Endodermal cell (in vitro differentiated cells): Measurements from ENCODE around the gene EMC10. TPM values are rescaled to one million over a fixed set of nuclear protein-coding genes. Genes with fewer than 3 reads are reported as not detected.
A peak's percentile ranks its signal among the peaks of the same experiment; 100 is the strongest.

ENCODE experiments used
- DNase-seq: peaks from one replicate; pipeline ENCODE4 v3.0.0-alpha.2; 2017
- H3K27ac ChIP-seq: 2 replicates; pipeline ENCODE4 v1.5.1; 2013; ENCODE audit warnings: mild to moderate bottlenecking, low read depth, low read length, moderate library complexity
- H3K27me3 ChIP-seq: 2 replicates; pipeline ENCODE4 v1.6.1; 2013; ENCODE audit warnings: mild to moderate bottlenecking, low read length, moderate library complexity; ENCODE audit not compliant: insufficient read depth, control insufficient read depth, poor library complexity, severe bottlenecking
- H3K36me3 ChIP-seq: 2 replicates; pipeline ENCODE4 v1.7.0; 2013; ENCODE audit warnings: mild to moderate bottlenecking, low read length, moderate library complexity; ENCODE audit not compliant: control insufficient read depth, insufficient read depth
- H3K4me1 ChIP-seq: one replicate; pipeline ENCODE4 v1.7.0; 2013; ENCODE audit warnings: low read length; ENCODE audit not compliant: control insufficient read depth, insufficient read depth
- H3K4me3 ChIP-seq: 2 replicates; pipeline ENCODE4 v1.5.1; 2013; ENCODE audit warnings: mild to moderate bottlenecking, low read length, moderate library complexity
- H3K9ac ChIP-seq: 2 replicates; pipeline ENCODE4 v1.6.1; 2013; ENCODE audit warnings: mild to moderate bottlenecking, low read length, moderate library complexity; ENCODE audit not compliant: poor library complexity, severe bottlenecking; ENCODE audit errors: extremely low read depth
- H3K9me3 ChIP-seq: 2 replicates; pipeline ENCODE4 v1.6.1; 2013; ENCODE audit warnings: mild to moderate bottlenecking, low read length, moderate library complexity; ENCODE audit not compliant: control insufficient read depth
- H3K27ac Mint-ChIP-seq: 2 replicates; pipeline ENCODE4 v1.8.0; 2020; ENCODE audit warnings: mixed read lengths
- H3K27me3 Mint-ChIP-seq: 2 replicates; pipeline ENCODE4 v1.8.0; 2021; ENCODE audit warnings: mild to moderate bottlenecking, mixed read lengths; ENCODE audit not compliant: insufficient read depth
- H3K36me3 Mint-ChIP-seq: 2 replicates; pipeline ENCODE4 v1.8.0; 2020; ENCODE audit warnings: low read depth, mixed read lengths
- H3K4me1 Mint-ChIP-seq: 2 replicates; pipeline ENCODE4 v1.8.0; 2020; ENCODE audit warnings: mixed read lengths
- H3K4me3 Mint-ChIP-seq: 2 replicates; pipeline ENCODE4 v1.8.0; 2020; ENCODE audit warnings: mild to moderate bottlenecking, moderate library complexity, mixed read lengths
- H3K9me3 Mint-ChIP-seq: 2 replicates; pipeline ENCODE4 v1.8.0; 2020; ENCODE audit warnings: mild to moderate bottlenecking, mixed read lengths
- WGBS, 2 experiments: methylation state at CpG; one replicate each; pipeline versions ENCODE4 v1.1.5 to v1.1.7; 2013; ENCODE audit warnings: missing lambda C conversion rate in 2 of 2, mixed read lengths in 1 of 2; ENCODE audit not compliant: insufficient coverage in 1 of 2, insufficient read length in 1 of 2; 5-methylcytosine and 5-hydroxymethylcytosine counted together
- total RNA-seq, 2 donors: library from RNA; stranded (reverse); fragmentation: NEBNext Ultra II Directional in 1 of 2; extraction: Animal tissue kit (Norgen Biotek cat#: 25700) in 1 of 2; gene quantifications; 2 replicates in 1 of 2; 3 replicates in 1 of 2; pipeline ENCODE4 v1.2.1, GENCODE V29; 2021
- TF ChIP-seq, protein P1 (sequence below): fragments of 200-600 bp; sonication (generic); conservative IDR thresholded peaks from 2 replicates; pipeline ENCODE4 v1.5.0; 2021; ENCODE audit warnings: antibody characterized with exemption, mild to moderate bottlenecking

Gene EMC10
- total RNA-seq, 2 donors from 2014 or later, result 119 to 123 TPM

DNA sequence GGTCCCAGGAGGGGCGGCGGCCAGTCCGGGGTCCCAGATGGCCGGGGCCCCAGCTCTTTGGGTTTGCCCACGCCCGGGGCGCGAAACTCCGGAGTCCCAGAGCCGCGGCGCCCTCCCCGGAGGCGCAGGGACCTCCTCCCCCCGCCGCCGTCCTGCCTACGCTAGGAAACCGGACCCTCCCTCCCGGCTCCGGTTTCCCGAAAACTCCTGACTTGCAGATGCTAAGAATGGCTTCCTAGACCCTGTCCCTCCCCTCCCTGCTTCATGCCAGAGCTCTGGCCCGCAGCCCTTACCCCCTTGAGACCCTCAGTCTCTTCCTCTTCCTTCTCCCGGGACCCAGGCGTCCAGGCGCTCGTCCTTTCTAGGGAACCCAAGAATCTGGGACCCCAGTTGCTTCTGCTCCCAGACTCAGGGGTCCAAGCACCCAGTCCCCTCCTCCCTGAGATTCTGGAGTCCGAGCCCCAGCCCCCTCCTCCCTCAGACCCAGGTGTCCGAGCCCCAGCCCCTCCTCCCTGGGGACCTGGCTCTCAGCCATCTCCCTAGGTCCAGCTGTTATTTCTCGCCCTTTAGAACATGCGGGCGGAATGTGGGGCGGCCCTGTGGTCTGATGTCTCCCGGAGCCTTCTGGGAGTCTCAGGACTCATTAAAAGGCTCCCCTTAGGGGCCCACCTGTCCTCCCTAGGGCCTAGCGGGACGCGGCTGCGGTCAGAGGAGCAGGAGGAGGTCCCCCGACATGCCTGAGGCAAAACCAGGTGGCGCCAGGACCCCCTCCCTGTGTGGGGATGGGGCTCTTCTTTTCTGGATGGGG lies 43.9 kb upstream of the EMC10 start, which contains the start of gene MYBPC2:
Gene MYBPC2, plus strand, starts transcription at position 672 of the 808 bp plus-strand sequence. Its CDS starts 62 bp downstream, at position 734.
- no peaks in the 10 kb centered on the region for H3K27me3 ChIP-seq
- H3K4me1 Mint-ChIP-seq, result peaks cover 8% of the 10 kb centered on the region
- peak within 1 kb of the TSS; percentile 74 for H3K4me3 Mint-ChIP-seq
- H3K9me3 Mint-ChIP-seq, result no peaks in the 10 kb centered on the region
- TF ChIP-seq, protein P1, sequence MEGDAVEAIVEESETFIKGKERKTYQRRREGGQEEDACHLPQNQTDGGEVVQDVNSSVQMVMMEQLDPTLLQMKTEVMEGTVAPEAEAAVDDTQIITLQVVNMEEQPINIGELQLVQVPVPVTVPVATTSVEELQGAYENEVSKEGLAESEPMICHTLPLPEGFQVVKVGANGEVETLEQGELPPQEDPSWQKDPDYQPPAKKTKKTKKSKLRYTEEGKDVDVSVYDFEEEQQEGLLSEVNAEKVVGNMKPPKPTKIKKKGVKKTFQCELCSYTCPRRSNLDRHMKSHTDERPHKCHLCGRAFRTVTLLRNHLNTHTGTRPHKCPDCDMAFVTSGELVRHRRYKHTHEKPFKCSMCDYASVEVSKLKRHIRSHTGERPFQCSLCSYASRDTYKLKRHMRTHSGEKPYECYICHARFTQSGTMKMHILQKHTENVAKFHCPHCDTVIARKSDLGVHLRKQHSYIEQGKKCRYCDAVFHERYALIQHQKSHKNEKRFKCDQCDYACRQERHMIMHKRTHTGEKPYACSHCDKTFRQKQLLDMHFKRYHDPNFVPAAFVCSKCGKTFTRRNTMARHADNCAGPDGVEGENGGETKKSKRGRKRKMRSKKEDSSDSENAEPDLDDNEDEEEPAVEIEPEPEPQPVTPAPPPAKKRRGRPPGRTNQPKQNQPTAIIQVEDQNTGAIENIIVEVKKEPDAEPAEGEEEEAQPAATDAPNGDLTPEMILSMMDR, result no peak
- H3K9ac ChIP-seq, result peak within 1 kb of the TSS; percentile 53
- peak; percentile 79 for DNase-seq
- 1 to 23% methylated on average over 16 to 40 of the region's 40 CpGs for WGBS, 2 experiments
- no peaks in the 10 kb centered on the region for H3K4me1 ChIP-seq
- no peaks in the 10 kb centered on the region for H3K36me3 ChIP-seq
- H3K4me3 ChIP-seq, result peak within 1 kb of the TSS; percentile 81
- H3K27ac Mint-ChIP-seq, result peak within 1 kb of the TSS; percentile 90
- H3K27ac ChIP-seq, result no peak within 1 kb of the TSS
- H3K9me3 ChIP-seq, result no peaks in the 10 kb centered on the region
- no peaks in the 10 kb centered on the region for H3K36me3 Mint-ChIP-seq
- peaks cover 49% of the 10 kb centered on the region for H3K27me3 Mint-ChIP-seq

DNA sequence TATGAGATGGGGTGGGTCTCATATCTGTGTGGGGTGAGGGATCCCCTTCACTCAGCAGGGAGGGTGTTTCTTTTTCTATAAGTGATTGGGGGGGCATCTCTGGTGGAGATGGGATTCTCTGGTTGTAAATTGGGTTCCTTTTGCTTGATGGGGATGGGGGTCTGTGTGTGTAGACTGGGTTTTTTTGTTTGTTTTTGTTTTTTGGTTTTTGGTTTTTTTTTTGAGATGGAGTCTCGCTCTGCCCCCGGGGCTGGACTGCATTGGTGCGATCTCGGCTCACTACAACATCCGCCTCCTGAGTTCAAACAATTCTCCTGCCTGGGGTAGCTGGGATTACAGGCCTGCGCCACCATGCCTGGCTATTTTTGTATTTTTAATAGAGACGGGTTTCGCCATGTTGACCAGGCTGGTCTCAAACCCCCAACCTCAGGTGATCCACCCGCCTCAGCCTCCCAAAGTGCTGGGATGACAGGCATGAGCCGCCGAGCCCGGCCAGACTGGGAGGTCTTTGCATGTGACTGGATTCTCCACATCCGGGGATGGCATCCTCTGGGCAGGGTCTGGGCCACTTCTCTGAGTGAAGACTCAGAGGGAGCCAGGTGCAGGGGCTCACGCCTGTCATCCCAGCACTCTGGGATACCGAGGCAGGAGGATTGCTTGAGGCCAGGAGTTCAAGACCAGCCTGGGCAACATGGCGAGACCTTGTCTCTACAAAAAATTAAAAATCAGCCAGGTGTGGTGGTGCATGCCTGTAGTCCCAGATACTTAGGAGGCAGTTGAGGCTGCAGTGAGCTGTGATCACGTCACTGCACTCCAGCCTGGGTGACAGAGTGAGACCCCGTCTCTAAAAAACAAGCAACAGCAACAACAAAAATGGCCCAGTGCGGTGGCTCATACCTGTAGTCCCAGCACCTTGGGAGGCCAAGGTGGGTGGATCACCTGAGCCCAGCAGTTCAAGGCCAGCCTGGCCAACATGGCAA lies 42.8 kb upstream of the EMC10 start:
- Histone ChIP-seq H3K27me3 (no peaks in the 10 kb centered on the region), H3K4me3 (no peak overlapping the region), H3K36me3 (no peaks in the 10 kb centered on the region), H3K27ac (no peak overlapping the region), H3K9ac (no peak overlapping the region), H3K9me3 (no peaks in the 10 kb centered on the region), H3K4me1 (no peaks in the 10 kb centered on the region)
- WGBS, 2 experiments, result 92% methylated on average over 17 to 19 of the region's 19 CpGs
- Mint-ChIP-seq H3K36me3 (no peaks in the 10 kb centered on the region), H3K27ac (no peak overlapping the region), H3K4me3 (peak overlapping the region; percentile 74), H3K4me1 (peaks cover 8% of the 10 kb centered on the region), H3K27me3 (peaks cover 52% of the 10 kb centered on the region), H3K9me3 (no peaks in the 10 kb centered on the region)
- peak; percentile 36 for DNase-seq
- TF ChIP-seq, protein P1, result no peak

DNA sequence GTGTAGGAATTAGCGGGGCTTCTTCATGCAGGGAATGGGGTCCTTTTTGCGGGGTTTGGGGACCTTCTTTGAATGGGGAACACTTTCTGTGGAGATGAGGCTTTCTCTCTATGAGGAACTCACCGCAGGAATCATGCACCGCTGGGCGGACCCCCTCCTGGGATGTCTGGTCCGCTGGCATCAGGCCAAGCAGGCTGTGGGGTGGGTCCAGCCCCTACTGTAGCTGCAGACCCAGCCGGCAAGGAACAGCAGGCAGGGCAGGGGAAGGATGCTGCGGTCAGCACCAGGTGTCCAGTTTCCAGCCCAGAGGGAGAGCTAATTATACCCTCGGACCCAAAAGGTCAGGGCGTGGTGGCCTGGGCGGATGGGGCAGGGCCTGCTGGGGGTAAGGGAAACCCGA lies 41.8 kb upstream of the EMC10 start:
- 67 to 80% methylated on average over 7 to 12 of the region's 12 CpGs for WGBS, 2 experiments
- Mint-ChIP-seq H3K36me3 (no peaks in the 10 kb centered on the region), H3K9me3 (no peaks in the 10 kb centered on the region), H3K4me1 (peaks cover 8% of the 10 kb centered on the region), H3K27me3 (peaks cover 48% of the 10 kb centered on the region), H3K4me3 (no peak overlapping the region), H3K27ac (no peak overlapping the region)
- H3K27me3 ChIP-seq, result no peaks in the 10 kb centered on the region
- TF ChIP-seq, protein P1, result no peak
- no peaks in the 10 kb centered on the region for H3K36me3 ChIP-seq
- peak; percentile 38 for DNase-seq
- no peak overlapping the region for H3K9ac ChIP-seq
- no peaks in the 10 kb centered on the region for H3K4me1 ChIP-seq
- H3K9me3 ChIP-seq, result no peaks in the 10 kb centered on the region
- H3K4me3 ChIP-seq, result no peak overlapping the region
- H3K27ac ChIP-seq, result no peak overlapping the region
